ENCODE results near the gene CDK6.

CDK6 gene

DNA sequence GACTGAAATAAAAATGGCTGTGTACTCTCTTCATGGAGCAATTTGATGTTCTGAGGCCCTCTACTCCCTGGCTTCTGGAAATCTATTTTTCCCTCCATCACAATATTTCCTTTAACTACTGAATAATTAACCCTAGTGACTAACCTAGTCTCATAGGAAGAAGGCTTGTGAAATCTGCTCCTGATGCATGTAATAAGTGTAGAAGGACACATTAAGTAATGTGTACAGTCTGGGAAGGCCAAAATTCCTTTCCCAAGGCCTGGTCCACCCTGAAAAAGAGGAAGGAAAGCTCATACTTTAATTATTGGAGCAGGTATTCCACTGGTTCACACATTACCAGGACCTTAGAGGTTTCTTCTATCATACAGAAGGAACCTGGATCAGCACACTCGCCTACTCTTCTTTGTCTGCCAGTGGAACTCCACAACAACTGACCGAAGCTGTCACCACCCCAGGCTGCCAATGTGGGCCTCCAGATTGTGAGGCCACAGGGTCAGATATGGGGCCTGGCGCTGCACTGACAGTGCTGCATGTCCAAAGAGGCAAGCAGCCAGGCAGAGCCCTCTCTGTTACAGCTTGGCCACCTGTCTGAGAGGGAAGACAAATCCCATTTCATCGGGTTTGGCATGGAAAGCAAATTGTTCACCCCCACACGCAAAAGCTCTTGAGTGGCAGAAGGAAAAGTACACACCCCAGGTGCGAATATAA is 191.8 kb downstream of the CDK6 start:
- Histone ChIP-seq H3K27ac (ENCODE audit: low read length) (no peak overlapping the region), H3K4me1 (ENCODE audit: low read length) (peaks cover 67% of the 10 kb centered on the region), H3K9me3 (ENCODE audit: insufficient read depth, low read length) (no peaks in the 10 kb centered on the region), H2AFZ (ENCODE audit: low read depth, low read length) (no peak overlapping the region), H3K36me3 (replicated peaks; ENCODE audit: low read depth, low read length) (peaks cover 7% of the 10 kb centered on the region), H3K4me2 (ENCODE audit: low read length) (no peak overlapping the region), H3K9ac (ENCODE audit: low read length) (no peak overlapping the region), H4K20me1 (ENCODE audit: insufficient read depth, low read length) (no peaks in the 10 kb centered on the region), H3K79me2 (ENCODE audit: low read length) (peaks cover 31% of the 10 kb centered on the region), H3K27me3 (ENCODE audit: low read depth, low read length) (no peaks in the 10 kb centered on the region), H3K4me3 (ENCODE audit: low read length) (no peak overlapping the region)
- TF ChIP-seq, protein P1, sequence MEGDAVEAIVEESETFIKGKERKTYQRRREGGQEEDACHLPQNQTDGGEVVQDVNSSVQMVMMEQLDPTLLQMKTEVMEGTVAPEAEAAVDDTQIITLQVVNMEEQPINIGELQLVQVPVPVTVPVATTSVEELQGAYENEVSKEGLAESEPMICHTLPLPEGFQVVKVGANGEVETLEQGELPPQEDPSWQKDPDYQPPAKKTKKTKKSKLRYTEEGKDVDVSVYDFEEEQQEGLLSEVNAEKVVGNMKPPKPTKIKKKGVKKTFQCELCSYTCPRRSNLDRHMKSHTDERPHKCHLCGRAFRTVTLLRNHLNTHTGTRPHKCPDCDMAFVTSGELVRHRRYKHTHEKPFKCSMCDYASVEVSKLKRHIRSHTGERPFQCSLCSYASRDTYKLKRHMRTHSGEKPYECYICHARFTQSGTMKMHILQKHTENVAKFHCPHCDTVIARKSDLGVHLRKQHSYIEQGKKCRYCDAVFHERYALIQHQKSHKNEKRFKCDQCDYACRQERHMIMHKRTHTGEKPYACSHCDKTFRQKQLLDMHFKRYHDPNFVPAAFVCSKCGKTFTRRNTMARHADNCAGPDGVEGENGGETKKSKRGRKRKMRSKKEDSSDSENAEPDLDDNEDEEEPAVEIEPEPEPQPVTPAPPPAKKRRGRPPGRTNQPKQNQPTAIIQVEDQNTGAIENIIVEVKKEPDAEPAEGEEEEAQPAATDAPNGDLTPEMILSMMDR (IDR thresholded peaks at IDR 0.05; ENCODE audit: low read depth, low read length), result no peak
- TF ChIP-seq EZH2phosphoT487 (IDR thresholded peaks at IDR 0.05; ENCODE audit: low read depth), result no peak

DNA sequence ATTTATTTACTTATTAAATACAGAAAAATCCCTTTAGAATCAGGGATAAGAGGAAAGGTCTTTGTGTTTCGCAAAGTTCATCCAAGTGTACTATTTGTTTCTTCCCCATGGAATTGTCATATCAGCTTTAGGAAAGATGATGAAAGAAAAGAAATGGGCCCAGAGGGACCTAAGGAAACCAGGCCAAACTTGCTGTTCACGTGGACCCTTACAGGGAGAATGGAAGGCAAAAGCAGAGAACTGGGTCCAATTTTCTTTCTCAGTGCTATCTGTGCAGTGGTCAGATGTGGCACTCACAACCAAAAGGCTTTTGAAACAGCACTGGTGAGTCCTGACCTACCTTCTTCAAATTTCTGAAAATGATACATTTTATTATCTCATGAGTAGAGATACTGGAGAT is 192.6 kb downstream of the CDK6 start:
- H3K4me2 ChIP-seq (ENCODE audit: low read length), result no peak overlapping the region
- peaks cover 23% of the 10 kb centered on the region for H3K79me2 ChIP-seq (ENCODE audit: low read length)
- no peaks in the 10 kb centered on the region for H3K27me3 ChIP-seq (ENCODE audit: low read depth, low read length)
- no peaks in the 10 kb centered on the region for H4K20me1 ChIP-seq (ENCODE audit: insufficient read depth, low read length)
- TF ChIP-seq, protein P1 (IDR thresholded peaks at IDR 0.05; ENCODE audit: low read depth, low read length), result no peak
- TF ChIP-seq EZH2phosphoT487 (IDR thresholded peaks at IDR 0.05; ENCODE audit: low read depth), result no peak
- H3K9me3 ChIP-seq (ENCODE audit: insufficient read depth, low read length), result no peaks in the 10 kb centered on the region
- H3K4me3 ChIP-seq (ENCODE audit: low read length), result no peak overlapping the region
- H3K9ac ChIP-seq (ENCODE audit: low read length), result no peak overlapping the region
- H3K4me1 ChIP-seq (ENCODE audit: low read length), result peaks cover 60% of the 10 kb centered on the region
- H3K36me3 ChIP-seq (replicated peaks; ENCODE audit: low read depth, low read length), result peaks cover 7% of the 10 kb centered on the region
- H2AFZ ChIP-seq (ENCODE audit: low read depth, low read length), result no peak overlapping the region
- no peak overlapping the region for H3K27ac ChIP-seq (ENCODE audit: low read length)

DNA sequence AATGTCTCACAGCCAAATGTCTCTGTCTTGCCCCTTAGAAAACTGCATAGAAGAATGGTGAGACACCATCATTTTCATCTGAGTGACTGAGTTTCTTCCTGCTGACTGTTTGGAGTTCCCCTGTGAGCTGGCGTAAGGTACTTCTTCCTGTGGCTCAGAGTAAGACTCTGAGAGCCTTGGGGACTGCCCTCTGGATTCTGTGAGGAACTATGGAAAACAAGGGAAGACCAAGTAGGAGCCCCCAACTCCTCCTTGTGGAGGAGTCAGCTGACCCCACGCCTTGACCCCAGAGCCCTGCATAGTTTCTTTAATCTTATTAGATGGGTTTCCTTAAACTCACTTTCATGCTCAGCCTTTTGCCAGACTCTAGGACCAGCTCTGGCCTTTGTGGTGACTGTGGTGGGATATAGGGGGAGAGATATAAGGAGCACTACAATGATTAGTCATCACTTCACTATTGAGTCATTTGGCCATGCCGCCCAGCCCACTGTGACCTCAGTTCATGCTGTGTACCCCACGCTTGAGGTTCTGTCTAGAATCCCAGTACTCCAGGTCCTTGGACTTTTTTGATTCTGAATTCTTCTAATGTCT is 194.4 kb downstream of the CDK6 start:
- Histone ChIP-seq H3K27me3 (ENCODE audit: low read depth, low read length) (no peaks in the 10 kb centered on the region), H4K20me1 (ENCODE audit: insufficient read depth, low read length) (no peaks in the 10 kb centered on the region), H2AFZ (ENCODE audit: low read depth, low read length) (no peak overlapping the region), H3K9ac (ENCODE audit: low read length) (peak overlapping the region; percentile 51), H3K79me2 (ENCODE audit: low read length) (peaks cover 10% of the 10 kb centered on the region), H3K4me3 (ENCODE audit: low read length) (peak overlapping the region; percentile 39), H3K36me3 (replicated peaks; ENCODE audit: low read depth, low read length) (peaks cover 7% of the 10 kb centered on the region), H3K27ac (ENCODE audit: low read length) (peak overlapping the region; percentile 61), H3K9me3 (ENCODE audit: insufficient read depth, low read length) (no peaks in the 10 kb centered on the region), H3K4me1 (ENCODE audit: low read length) (peaks cover 42% of the 10 kb centered on the region), H3K4me2 (ENCODE audit: low read length) (peak overlapping the region; percentile 71)
- TF ChIP-seq, protein P1 (IDR thresholded peaks at IDR 0.05; ENCODE audit: low read depth, low read length), result no peak
- TF ChIP-seq EZH2phosphoT487 (IDR thresholded peaks at IDR 0.05; ENCODE audit: low read depth), result no peak

DNA sequence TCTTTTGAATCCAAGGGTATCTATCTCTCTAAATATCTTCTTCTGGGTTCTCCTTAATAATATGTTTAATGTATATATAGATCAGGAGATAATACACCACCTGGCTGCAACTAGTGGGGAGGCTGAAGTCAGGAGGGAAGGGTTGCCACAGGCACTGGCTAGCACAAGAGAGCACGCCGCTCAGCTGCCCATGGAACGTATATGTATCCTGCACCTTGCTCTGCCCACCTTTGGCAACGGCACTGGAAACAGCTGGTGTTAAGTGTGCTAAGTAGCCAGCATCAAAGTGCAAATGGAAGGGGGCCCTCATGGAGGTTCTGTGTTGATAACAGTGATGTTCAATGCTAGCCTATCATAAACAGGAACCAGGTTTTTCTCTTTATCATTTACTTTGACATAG is 196.4 kb downstream of the CDK6 start:
- H2AFZ ChIP-seq (ENCODE audit: low read depth, low read length), result no peak overlapping the region
- peaks cover 3% of the 10 kb centered on the region for H3K36me3 ChIP-seq (replicated peaks; ENCODE audit: low read depth, low read length)
- no peaks in the 10 kb centered on the region for H3K9me3 ChIP-seq (ENCODE audit: insufficient read depth, low read length)
- peaks cover 36% of the 10 kb centered on the region for H3K4me1 ChIP-seq (ENCODE audit: low read length)
- H3K4me2 ChIP-seq (ENCODE audit: low read length), result no peak overlapping the region
- no peak overlapping the region for H3K4me3 ChIP-seq (ENCODE audit: low read length)
- H4K20me1 ChIP-seq (ENCODE audit: insufficient read depth, low read length), result no peaks in the 10 kb centered on the region
- no peak overlapping the region for H3K27ac ChIP-seq (ENCODE audit: low read length)
- no peaks in the 10 kb centered on the region for H3K27me3 ChIP-seq (ENCODE audit: low read depth, low read length)
- H3K79me2 ChIP-seq (ENCODE audit: low read length), result peaks cover 10% of the 10 kb centered on the region
- H3K9ac ChIP-seq (ENCODE audit: low read length), result no peak overlapping the region
- TF ChIP-seq EZH2phosphoT487 (IDR thresholded peaks at IDR 0.05; ENCODE audit: low read depth), result no peak
- TF ChIP-seq, protein P1 (IDR thresholded peaks at IDR 0.05; ENCODE audit: low read depth, low read length), result no peak

Data from OCI-LY3 (cell line).